HG02870 (cell line): ENCODE results near the gene LIPC.

Experiments used
- ATAC-seq: cut with Tn5 transposase; IDR thresholded peaks from one replicate; pipeline ENCODE4 v1.9.1; 2021; ENCODE audit warnings: mild to moderate bottlenecking, moderate library complexity; ENCODE audit not compliant: unreplicated experiment

Gene LIPC

DNA sequence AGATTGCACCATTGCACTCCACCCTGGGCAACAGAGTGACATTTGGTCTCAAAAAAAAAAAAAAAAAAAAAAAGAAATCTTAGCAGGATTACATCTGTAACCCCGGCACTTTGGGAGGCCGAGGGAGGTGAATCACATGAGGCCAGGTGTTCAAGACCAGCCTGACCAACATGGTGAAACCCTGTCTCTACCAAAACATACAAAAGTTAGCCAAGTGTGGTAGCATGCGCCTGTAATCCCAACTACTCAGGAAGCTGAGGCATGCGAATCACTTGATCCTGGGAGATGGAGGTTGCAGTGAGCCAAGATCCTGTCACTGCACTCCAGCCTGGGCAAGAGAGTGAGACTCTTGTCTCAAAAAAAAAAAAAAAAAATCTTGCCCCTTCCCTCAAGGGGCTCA, 40.4 kb downstream of the LIPC start:
- ATAC-seq = no peak

GRCh38 chr15:58472821-58473581, 41.2 kb downstream of the LIPC start:
- ATAC-seq = no peak

DNA sequence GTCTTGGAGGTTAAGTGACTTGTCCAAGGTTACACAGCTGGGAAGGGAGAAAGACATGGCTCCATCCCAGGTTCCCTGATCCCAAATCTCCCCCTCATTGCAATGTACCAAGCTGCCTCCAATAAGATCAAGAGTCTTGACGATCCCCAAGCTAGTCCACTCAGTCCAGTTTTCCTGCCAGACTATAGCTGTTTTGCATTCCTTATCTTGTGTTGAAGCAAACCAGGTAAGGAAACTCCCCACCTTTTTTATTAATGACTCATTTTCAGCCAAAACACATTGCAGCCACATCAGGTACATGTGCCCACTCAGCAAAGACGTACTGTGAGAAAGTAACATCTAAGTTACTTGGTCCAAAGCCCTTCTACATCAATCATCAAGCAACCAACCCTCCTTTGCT, 41.9 kb downstream of the LIPC start:
- ATAC-seq = peak; percentile 36

DNA sequence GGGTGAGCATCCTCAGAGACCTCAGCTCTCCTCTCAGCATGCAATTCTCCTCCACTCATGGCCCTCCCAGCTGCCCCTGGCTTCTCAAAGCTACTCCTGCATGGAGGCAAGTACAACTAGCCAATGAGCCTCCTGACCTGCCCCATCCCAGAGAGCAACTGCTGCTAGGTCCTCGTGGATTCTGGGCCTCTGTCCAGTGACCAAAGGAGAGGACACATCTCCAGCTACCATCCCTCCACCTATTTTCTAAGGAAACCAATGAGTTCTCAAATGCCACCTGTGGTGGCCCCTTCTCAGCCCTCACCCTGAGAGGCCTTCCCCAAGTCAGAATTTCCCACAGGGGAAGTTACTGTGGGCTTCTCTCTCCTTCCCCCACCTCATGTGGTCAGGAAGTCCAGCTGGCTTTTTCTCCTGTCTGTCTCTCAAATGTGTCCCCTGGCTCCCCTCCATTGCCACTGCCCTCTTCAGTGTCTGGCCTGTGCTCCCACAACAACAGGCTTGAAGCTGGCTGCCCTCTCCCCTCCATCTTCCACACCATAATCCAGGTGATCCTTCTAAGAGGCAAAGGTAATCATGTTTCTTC, 43.0 kb downstream of the LIPC start:
- ATAC-seq = no peak

- ATAC-seq = no peak
These were observed 44.1 kb downstream of the LIPC start for GRCh38 chr15:58475573-58476524.

DNA sequence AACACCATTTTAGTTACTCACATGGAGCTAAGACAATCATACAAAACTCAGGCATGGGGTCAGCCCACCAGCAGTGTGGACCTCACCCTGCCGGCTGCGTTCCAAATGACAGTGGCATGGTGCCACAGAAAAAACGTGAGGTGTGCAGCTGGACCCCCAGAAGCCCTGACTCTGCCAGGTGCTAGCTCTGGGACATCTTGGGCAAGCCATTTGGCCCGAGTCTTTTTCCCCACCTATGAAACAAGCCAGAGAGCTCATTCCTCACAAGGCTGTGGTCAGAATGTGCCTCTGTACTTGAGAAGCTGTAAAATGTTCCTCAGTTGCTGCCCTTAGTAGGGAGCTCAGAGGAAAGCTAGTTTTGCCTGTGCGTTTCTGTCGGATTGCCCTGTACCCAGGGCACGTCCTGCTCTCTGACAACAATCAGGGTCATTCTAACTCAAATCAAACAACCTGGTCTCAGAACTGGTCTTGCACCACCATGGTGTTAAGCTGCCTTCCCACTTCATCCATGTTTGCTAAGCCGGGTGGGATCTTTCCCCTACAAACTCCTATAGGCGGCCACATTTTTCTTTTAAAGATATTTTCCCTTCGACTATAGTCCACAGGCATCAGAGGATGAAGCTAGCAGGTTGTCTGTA, 44.9 kb downstream of the LIPC start:
- no peak for ATAC-seq

DNA sequence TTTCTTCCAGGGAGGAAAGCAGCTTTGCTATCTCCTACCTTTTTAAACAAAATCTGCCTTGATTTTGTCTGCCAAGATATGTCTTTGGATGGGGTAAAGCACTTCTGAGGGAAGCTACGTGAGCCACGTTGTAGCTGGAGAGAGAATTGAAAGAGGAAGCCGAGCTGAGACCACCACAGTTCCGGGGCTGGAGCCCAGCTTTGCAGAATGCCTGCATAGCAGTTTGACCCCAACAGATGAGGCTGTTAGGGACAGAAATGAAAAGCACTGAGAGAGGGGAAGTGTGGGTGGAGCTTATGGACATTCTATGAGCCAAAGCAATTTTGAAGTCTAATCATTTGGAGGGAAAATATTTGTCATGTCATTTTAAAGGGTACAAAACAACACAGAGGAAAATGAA, 45.4 kb downstream of the LIPC start:
- ATAC-seq = no peak

GRCh38 chr15:58478035-58478434, 46.2 kb downstream of the LIPC start:
- no peak for ATAC-seq

GRCh38 chr15:58478579-58478978, 46.8 kb downstream of the LIPC start:
- no peak for ATAC-seq

DNA sequence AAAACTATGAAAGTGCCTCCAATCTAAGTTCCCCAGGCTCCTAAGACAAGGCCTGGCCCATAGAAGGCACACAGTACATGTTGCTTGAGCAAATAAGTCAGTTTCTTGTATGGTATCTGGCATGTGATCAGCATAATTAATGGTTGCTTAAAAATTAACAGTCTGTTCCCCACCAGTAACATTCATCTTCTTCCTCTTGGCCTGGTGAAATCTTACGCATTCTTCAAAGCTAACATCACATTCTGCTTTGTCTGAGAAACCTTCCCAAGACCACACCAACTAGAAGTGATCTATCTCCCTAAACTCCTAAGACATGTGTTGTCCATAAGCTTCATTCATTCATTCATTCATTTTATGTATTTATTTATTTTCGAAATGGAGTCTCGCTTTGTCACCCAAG, 48.1 kb downstream of the LIPC start:
- no peak for ATAC-seq

DNA sequence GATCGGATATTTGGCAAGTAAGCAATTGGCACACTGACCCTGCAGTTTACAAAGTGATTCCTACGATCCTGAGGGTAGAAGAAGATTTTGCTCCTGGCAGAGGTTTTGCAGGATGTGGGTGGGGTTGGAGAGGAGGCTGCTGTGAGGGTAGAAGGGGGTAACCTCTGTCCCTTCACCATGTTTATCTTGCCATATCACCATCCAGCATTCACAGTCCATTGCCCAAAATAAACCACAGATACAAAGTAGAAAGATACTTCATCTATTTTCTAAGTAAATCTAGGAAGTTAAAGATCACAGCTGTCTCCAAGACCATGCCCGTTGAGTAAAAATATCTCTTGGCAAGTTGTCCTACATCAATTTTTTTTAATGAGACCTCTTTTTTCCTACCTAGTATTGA, 51.6 kb downstream of the LIPC start:
- ATAC-seq = no peak

DNA sequence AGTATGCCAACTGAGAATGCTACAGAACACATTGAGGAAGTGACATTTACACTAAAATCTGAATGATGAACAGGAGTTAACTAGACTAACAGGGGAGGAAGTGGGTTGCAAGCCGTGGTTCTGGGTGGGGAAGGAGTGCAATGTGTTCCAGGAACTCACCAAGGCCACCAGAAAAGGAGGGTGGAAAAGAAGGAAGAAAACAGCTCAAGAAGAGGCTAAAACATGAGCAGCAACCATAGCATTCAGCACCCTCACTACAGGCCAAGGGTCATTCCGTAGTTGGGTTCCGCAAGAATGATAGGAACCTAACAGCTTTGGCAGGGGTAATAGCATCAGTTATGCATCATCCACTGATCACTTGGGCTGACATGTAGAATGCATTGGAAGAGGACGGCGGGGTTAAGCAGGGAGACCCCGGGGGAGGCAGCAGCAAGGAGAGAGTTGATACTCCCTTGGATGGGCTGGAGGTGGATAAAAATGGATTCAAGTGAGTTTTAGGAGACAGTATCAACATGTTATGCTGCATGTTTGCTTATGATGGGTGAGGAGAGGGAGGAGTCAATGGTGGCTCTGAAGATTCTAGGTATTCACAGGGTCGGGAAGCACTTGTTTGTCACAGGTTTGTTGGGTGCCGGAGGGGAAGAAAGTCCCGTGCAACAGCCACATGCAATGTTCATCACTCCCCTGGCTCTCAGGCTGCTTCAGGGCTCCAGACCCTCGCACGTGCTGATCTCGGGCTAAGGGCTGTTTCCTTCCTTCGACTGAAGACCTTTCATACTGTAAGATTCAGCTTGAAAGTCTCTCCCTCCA, 53.2 kb downstream of the LIPC start:
- no peak for ATAC-seq

DNA sequence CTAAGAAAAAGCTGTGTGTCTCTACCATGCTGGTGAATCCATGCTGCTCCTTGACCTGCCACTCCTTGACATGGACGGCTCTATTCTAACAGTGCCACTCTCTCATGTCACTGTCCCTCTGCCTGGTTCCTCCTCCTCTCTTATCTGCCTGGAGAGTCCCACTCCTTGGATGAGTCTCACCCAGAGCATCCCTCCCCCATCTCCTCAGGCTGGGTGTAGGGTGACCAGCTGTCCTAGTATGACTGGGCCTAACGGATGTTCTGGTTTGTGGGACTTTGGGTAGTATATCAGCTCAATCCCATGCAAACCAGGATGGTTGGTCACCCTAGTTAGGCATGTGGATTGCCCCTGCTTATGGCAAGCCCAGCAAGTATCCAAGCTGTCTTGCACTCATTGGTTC, 54.3 kb downstream of the LIPC start:
- ATAC-seq = no peak

- ATAC-seq = no peak
These were observed 54.8 kb downstream of the LIPC start for GRCh38 chr15:58486564-58486963.

DNA sequence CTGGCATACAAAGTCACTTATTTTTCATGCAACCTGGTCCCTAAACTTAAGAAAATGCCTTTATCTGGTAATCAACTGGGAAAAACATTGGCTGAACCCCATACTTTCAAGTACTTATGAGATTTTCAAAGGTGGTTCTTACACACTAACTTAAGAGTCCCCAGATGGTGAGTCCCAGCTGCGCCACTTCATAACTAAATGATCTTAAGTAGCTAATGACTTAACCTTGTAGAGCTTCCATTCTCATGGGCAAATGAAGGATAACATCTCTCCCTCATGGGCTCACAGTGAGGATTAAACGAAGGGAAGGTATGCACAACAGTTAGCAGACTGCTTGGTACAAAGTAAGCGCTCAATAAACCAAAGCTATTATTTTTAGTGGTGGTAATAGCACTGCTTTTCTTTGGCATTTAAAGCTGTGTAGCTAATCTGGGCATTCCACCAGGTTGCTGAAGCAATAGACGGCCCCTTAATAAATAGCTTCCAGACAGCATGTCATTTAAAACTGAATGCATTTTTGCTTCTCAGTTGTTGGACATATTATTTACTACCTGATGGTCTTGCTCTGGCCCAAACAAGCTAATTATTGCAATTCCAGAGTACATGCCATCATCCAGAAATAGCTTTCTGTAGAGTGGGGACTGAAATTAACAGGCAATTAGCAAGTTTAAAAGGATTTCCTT, 55.4 kb downstream of the LIPC start:
- no peak for ATAC-seq

GRCh38 chr15:58487724-58488120, 55.9 kb downstream of the LIPC start:
- no peak for ATAC-seq

DNA sequence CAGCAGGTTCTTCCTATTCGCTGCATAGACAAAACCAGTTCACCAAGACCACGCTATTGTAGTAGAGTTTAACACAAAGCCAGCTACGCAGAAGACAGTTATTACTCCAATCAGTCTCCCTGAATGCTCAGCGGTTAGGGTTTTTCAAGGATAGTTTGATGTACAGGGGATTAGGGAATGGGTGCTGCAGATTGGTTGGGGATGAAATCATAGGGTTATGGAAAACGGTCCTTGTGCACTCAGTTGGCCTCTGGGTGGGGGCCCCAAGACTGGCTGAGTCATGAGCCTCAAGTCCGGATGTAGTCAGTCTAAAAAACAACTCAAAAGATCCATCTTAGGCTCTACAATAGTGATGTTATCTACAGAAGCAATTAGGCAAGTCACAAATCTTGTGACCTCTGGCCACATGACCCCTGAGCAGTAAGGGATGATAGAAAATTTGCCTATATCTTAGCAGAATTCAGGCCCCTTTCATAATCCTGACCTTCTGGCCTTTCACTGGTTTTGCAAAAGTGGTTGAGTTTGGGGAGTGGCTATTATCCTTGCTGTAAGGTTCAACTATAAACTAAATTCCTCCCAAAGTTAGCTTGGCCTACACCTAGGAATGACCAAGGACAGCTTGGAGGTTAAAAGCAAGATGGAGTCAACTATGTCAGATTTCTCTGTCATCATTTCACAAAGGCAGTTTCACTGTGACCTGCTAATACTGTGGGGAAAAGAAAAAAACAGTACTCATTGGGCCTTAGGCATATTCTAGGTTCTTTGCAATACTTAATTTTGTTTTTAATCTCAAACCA, 57.7 kb downstream of the LIPC start:
- ATAC-seq = no peak

DNA sequence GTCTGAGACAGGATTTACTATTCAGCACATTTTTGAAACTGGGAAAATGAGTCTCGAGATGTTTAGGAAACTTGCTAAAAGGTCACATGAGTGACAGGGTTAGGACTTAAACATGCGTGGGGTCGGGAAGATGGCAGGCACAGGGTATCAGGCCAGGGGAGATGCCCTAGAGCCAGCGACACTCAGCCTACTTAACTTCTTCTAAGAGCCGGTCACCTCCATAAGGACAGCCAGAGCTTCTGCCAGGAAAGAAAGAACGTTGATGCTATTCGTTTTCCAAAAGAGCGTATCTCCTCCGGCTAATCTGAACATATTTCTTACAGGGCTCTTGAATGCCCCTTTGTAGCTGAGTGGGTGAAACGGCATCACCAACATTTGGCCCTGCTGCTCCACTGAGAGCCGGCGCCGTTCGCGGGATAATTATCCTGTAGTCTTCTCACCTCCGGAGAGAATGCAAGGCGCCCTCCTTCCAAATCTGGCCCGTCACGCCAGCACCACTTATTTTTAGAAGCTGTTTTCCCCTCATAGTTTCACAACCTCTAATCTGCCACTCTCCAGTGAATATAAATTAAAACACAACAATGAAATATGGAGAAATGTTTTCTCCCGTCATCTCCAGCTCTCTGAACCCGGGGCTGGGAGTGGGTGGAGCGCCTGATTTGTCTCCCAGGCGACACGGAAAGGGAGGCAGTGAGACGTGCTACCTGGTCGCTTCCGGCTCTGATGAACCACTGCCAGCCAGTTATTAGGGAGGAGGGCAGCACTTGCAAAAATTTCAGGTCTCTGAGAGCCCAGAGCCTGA, 58.5 kb downstream of the LIPC start:
- no peak for ATAC-seq
